Liver (tissue), 9 donors: ENCODE measurements around the gene MGAT3. TPM values are rescaled to one million over a fixed set of nuclear protein-coding genes. Genes with fewer than 3 reads are reported as not detected.

Source experiments
- DNase-seq: peaks from one replicate; pipeline ENCODE4 v3.0.0-alpha.2; 2017; ENCODE audit warnings: low spot score
- H3K27ac ChIP-seq, 2 donors: one replicate each; pipeline ENCODE4 v1.7.0; 2013; ENCODE audit warnings: inconsistent platforms in 2 of 2, low read length in 2 of 2, control low read depth in 1 of 2, low read depth in 1 of 2, mild to moderate bottlenecking in 1 of 2
- H3K27me3 ChIP-seq, 4 donors: one replicate each; pipeline versions ENCODE4 v1.6.1 to v1.7.0; 2013; ENCODE audit warnings: low read length in 3 of 4, inconsistent platforms in 1 of 4, mild to moderate bottlenecking in 1 of 4, moderate library complexity in 1 of 4; ENCODE audit not compliant: control insufficient read depth in 4 of 4, insufficient read depth in 4 of 4
- H3K36me3 ChIP-seq, 4 donors: one replicate each; pipeline versions ENCODE4 v1.6.1 to v1.7.0; 2013; ENCODE audit warnings: low read length in 3 of 4, mild to moderate bottlenecking in 3 of 4, low read depth in 1 of 4, moderate library complexity in 1 of 4; ENCODE audit not compliant: control insufficient read depth in 4 of 4, insufficient read depth in 3 of 4
- H3K4me1 ChIP-seq, 4 donors: one replicate each; pipeline versions ENCODE4 v1.6.1 to v1.7.0; 2013; ENCODE audit warnings: low read length in 3 of 4, mild to moderate bottlenecking in 3 of 4, moderate library complexity in 1 of 4; ENCODE audit not compliant: control insufficient read depth in 4 of 4, insufficient read depth in 4 of 4
- H3K4me3 ChIP-seq, 3 donors: one replicate each; pipeline versions ENCODE4 v1.6.1 to v1.7.0; 2013; ENCODE audit warnings: low read length in 3 of 3, control low read depth in 1 of 3, low read depth in 1 of 3, mild to moderate bottlenecking in 1 of 3
- H3K9ac ChIP-seq, 2 donors: one replicate each; pipeline ENCODE4 v1.7.0; 2013; ENCODE audit warnings: low read length in 2 of 2, mild to moderate bottlenecking in 2 of 2, moderate library complexity in 2 of 2, control low read depth in 1 of 2, low read depth in 1 of 2
- H3K9me3 ChIP-seq, 4 donors: one replicate each; pipeline versions ENCODE4 v1.6.1 to v1.7.0; 2013; ENCODE audit warnings: low read length in 3 of 4; ENCODE audit not compliant: control insufficient read depth in 4 of 4
- ATF3 ChIP-seq: IDR thresholded peaks from 2 replicates; pipeline ENCODE4 v1.6.1; 2016; ENCODE audit warnings: antibody characterized with exemption
- CTCF ChIP-seq: fragments of 150-350 bp; IDR thresholded peaks from 2 replicates; pipeline ENCODE4 v1.5.1; 2017; ENCODE audit warnings: improper control_type of control experiment, low read depth, low read length; ENCODE audit not compliant: missing input control
- EGR1 ChIP-seq, 2 donors: IDR thresholded peaks; 2 replicates each; pipeline ENCODE4 v1.6.1; 2016 to 2018; ENCODE audit warnings: antibody characterized with exemption in 2 of 2, low read depth in 2 of 2
- FOXA1 ChIP-seq: IDR thresholded peaks from 2 replicates; pipeline ENCODE4 v1.6.1; 2016; ENCODE audit warnings: antibody characterized with exemption
- FOXA2 ChIP-seq: IDR thresholded peaks from 2 replicates; pipeline ENCODE4 v1.6.1; 2016; ENCODE audit warnings: antibody characterized with exemption
- GABPA ChIP-seq, 2 donors: IDR thresholded peaks in 1 of 2; conservative IDR thresholded peaks in 1 of 2; 2 replicates each; pipeline ENCODE4 v1.6.1; 2016; ENCODE audit warnings: antibody characterized with exemption in 2 of 2, mild to moderate bottlenecking in 1 of 2, moderate library complexity in 1 of 2
- HNF4A ChIP-seq, 2 donors: conservative IDR thresholded peaks; 2 replicates each; pipeline ENCODE4 v1.6.1; 2016; ENCODE audit warnings: antibody characterized with exemption in 2 of 2, mild to moderate bottlenecking in 2 of 2
- HNF4G ChIP-seq: IDR thresholded peaks from 2 replicates; pipeline ENCODE4 v1.6.1; 2016; ENCODE audit warnings: antibody characterized with exemption
- JUND ChIP-seq, 2 donors: IDR thresholded peaks; 2 replicates each; pipeline ENCODE4 v1.6.1; 2016; ENCODE audit warnings: antibody characterized with exemption in 2 of 2
- MAX ChIP-seq: IDR thresholded peaks from 2 replicates; pipeline ENCODE4 v1.6.1; 2016; ENCODE audit warnings: antibody characterized with exemption
- NR2F2 ChIP-seq: IDR thresholded peaks from 2 replicates; pipeline ENCODE4 v1.6.1; 2016; ENCODE audit warnings: antibody characterized with exemption
- RAD21 ChIP-seq, 2 donors: IDR thresholded peaks; 2 replicates each; pipeline ENCODE4 v1.6.1; 2016; ENCODE audit warnings: antibody characterized with exemption in 2 of 2, mild to moderate bottlenecking in 2 of 2
- REST ChIP-seq: IDR thresholded peaks from 2 replicates; pipeline ENCODE4 v1.6.1; 2016; ENCODE audit warnings: antibody characterized with exemption, mild to moderate bottlenecking
- RXRA ChIP-seq, 2 donors: IDR thresholded peaks; 2 replicates each; pipeline ENCODE4 v1.6.1; 2017 to 2018; ENCODE audit warnings: antibody characterized with exemption in 2 of 2, mild to moderate bottlenecking in 1 of 2
- SP1 ChIP-seq: IDR thresholded peaks from 2 replicates; pipeline ENCODE4 v1.6.1; 2018; ENCODE audit warnings: antibody characterized with exemption, mild to moderate bottlenecking
- TAF1 ChIP-seq: conservative IDR thresholded peaks from 2 replicates; pipeline ENCODE4 v1.6.1; 2016; ENCODE audit warnings: antibody characterized with exemption, mild to moderate bottlenecking
- YY1 ChIP-seq: IDR thresholded peaks from 2 replicates; pipeline ENCODE4 v1.6.1; 2016; ENCODE audit warnings: antibody characterized with exemption, mild to moderate bottlenecking
- ZBTB33 ChIP-seq: IDR thresholded peaks from 2 replicates; pipeline ENCODE4 v1.6.1; 2016; ENCODE audit warnings: antibody characterized with exemption
- WGBS: extraction: QIAGEN DNeasy Blood & Tissue Kit; methylation state at CpG from one replicate; pipeline ENCODE4 v1.1.7; 2013; 5-methylcytosine and 5-hydroxymethylcytosine counted together
- polyA plus RNA-seq, 2 donors: library from polyadenylated mRNA; stranded (reverse) in 1 of 2; unstranded in 1 of 2; fragments of 200-250 nt in 1 of 2; fragments of >200 nt in 1 of 2; fragmentation: Nextera tagmentation in 1 of 2; extraction: Ambion mirVana in 1 of 2; gene quantifications; one replicate each; pipeline versions ENCODE4 v1.2.1 to v1.2.3, GENCODE V29; 2013 to 2015
- total RNA-seq, 2 donors: library from RNA; depleted of rRNA; stranded (reverse); fragments of >200 nt; gene quantifications; one replicate each; pipeline ENCODE4 v1.2.3, GENCODE V29; 2014
- donor health status: healthy.
- donor health status: healthy.
- donor health status: healthy.
- donor health status: healthy.
- donor health status: healthy.

The MGAT3 gene
- total and polyA plus RNA-seq, 4 donors, result 0.03 to 7.6 (median 0.10) TPM

GRCh38 chr22:39476664-39477063, 19.9 kb downstream of the MGAT3 start:
- Histone ChIP-seq H3K36me3 (no peaks in the 10 kb centered on the region), H3K9ac (no peak overlapping the region), H3K4me1 (peaks cover 0 to 3% (median 2%) of the 10 kb centered on the region in 4 donors), H3K27ac (no peak overlapping the region), H3K4me3 (no peak overlapping the region), H3K9me3 (no peaks in the 10 kb centered on the region), H3K27me3 (no peaks in the 10 kb centered on the region)
- TF ChIP-seq HNF4A (conservative IDR thresholded peaks at IDR 0.05) (no peak), JUND (IDR thresholded peaks at IDR 0.05) (no peak), MAX (no peak), HNF4G (no peak), FOXA1 (no peak), ZBTB33 (no peak), SP1 (no peak), FOXA2 (no peak), TAF1 (no peak), ATF3 (no peak), RAD21 (IDR thresholded peaks at IDR 0.05) (no peak), GABPA (IDR thresholded peaks at IDR 0.05 in 1 of 2, conservative IDR thresholded peaks at IDR 0.05 in 1 of 2) (no peak)
- no peak for DNase-seq
- WGBS, result 94% methylated on average over 13 of the region's 13 CpGs

GRCh38 chr22:39477542-39477941, 20.7 kb downstream of the MGAT3 start:
- Histone ChIP-seq H3K4me1 (no peaks in the 10 kb centered on the region), H3K36me3 (no peaks in the 10 kb centered on the region), H3K4me3 (no peak overlapping the region), H3K9ac (no peak overlapping the region), H3K9me3 (no peaks in the 10 kb centered on the region), H3K27ac (no peak overlapping the region), H3K27me3 (no peaks in the 10 kb centered on the region)
- DNase-seq, result no peak
- no peak for TF ChIP-seq MAX
- no peak for TF ChIP-seq CTCF
- TF ChIP-seq HNF4G, result no peak
- no peak for TF ChIP-seq FOXA1
- TF ChIP-seq RXRA (IDR thresholded peaks at IDR 0.05), result no peak
- no peak for TF ChIP-seq RAD21 (IDR thresholded peaks at IDR 0.05)
- TF ChIP-seq SP1, result no peak
- TF ChIP-seq YY1, result no peak
- TF ChIP-seq NR2F2, result no peak
- no peak for TF ChIP-seq TAF1
- no peak for TF ChIP-seq REST
- TF ChIP-seq EGR1 (IDR thresholded peaks at IDR 0.05; ENCODE audit: low read depth in 2 of 2), result no peak
- TF ChIP-seq ATF3, result no peak
- no peak for TF ChIP-seq HNF4A (conservative IDR thresholded peaks at IDR 0.05)
- no peak for TF ChIP-seq JUND (IDR thresholded peaks at IDR 0.05)
- TF ChIP-seq ZBTB33, result no peak
- no peak for TF ChIP-seq FOXA2
- TF ChIP-seq GABPA (IDR thresholded peaks at IDR 0.05 in 1 of 2, conservative IDR thresholded peaks at IDR 0.05 in 1 of 2), result no peak
- WGBS, result 86% methylated on average over 9 of the region's 9 CpGs
